ENCODE data around the gene IL16. TPM values are rescaled to one million over a fixed set of nuclear protein-coding genes. Genes with fewer than 3 reads are reported as not detected.
"Not testable (repeated sequence)": the region's sequence is repeated elsewhere in the genome, so short reads cannot be mapped to it uniquely, and the experiment has no call there.

Gene IL16
- 1 to 10 TPM; 4.8 to 5.9 (median 5.5) TPM for polyA plus RNA-seq (ENCODE audit: insufficient read length in 4 of 4)

DNA sequence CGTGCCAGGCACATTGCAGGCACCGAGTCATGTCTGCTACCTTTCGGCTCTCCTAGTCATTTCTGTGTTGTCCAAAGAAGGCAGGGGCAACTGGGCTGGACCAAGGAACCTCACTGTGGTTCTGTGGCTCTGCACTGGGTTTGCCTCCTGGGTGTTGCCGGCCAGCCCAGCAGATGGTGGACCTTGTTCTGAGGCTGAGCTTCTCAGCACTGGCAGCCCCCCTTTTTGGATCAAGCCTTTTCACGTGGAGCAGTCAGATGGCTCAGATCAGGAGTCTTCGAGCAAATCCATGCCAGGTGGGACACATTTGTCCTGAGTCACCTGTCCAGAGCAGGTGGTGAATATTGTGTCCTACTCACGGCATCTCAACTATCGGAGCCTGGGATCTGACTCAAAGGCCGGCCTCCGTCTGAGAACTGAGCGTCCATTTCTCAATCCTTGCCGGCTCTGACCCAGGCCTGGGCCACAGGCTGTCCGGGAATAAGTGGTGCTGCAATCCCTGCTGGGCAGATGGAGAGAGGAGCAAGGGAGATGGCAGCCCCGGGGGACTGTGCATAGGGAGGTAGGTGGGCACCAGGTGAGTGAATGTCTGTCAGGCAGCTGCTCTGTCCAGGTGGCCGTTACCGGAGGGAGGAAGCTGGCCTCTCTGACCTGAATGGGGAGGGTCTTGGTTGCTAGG, at the start of gene IL16:
Gene IL16, plus strand, starts transcription at position 304 of the 679 bp plus-strand sequence. CDS start 28,521 bp downstream, outside the sequence.
- no peak for DNase-seq (ENCODE audit: low read depth in 4 of 4, low spot score in 2 of 4)

DNA sequence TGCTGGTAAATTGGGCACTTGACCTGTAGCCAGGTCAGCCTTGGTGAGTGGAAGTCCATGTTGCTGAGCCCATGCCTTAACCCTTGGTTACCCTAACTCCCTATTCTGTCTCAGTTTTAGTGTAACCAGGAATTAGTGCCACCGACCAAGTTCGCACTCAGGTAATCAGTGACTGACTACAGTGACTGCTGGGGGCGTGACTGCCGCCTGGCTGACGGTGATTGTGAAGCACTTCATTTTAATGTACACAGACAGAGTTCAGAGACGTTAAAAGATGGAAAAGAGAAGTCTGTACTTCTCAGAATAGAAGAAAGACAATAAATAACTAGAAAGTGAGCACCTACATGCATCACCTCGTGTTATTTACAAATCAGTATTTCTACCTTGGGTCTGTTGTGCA, 45.3 kb upstream of the IL16 start:
- no peak for DNase-seq (ENCODE audit: low read depth in 4 of 4, low spot score in 2 of 4)

- no peak for DNase-seq (ENCODE audit: low read depth in 4 of 4, low spot score in 2 of 4)
These were observed 44.3 kb upstream of the IL16 start for GRCh38 chr15:81152339-81152738.

DNA sequence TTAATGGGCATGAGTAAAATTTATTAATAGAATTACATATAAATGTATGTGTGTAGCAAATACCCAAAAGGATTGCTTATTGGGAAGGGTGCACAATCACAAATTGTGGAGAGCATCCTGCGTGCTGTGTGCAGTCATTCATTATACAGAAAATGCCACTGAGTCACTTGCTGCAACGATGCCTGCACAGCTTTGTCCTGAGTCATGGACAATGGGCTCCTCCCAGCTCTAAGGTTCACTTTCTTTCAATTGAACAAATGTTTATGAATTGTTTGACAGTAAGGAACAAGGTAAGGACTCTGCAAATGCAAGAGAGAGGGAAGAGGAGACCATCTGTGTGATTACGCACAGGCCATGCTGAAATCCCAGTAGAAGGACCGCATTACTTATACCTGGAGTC, 43.9 kb upstream of the IL16 start:
- DNase-seq (ENCODE audit: low read depth in 4 of 4, low spot score in 2 of 4), result no peak

DNA sequence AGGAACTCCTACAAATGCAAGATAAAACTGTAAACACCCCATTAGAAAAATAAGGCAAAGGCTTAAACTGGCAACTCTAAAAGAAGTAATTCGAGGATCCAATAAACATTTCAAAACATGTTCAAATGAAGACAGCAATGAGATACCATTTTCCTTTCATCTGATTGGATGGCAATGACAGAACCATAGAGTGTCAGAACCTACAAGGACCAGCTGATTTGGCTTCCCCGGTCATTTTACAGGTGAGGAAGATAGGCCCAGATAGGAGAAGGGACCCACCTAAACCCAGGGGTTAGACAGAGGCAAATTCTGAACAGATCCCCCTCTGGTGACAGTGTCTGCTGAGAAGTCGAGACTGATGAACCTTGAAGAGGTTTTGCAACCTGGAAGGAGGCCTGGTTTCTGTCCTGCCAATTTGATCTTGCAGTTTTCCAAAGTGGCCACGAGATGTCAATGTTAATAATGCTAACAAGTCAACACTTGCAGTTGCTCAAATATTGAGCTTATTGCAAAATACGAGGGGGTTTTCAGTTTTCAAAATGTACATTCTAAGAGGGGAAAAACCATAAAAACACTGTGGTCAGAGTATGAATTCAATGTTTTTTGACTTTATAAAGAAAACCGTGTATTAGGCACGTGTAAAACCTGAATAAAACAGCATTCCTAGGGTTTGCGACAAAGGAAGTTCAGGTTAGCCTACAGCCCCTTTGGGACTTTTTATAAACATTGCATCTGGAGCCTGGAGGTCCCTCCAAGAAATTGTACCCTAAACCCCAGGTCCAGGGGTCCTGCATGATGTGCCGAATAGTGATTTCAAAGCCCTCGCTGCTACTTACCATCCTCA, 41.1 kb upstream of the IL16 start:
- DNase-seq (ENCODE audit: low read depth in 4 of 4, low spot score in 2 of 4), result no peak

GRCh38 chr15:81156324-81156723, 40.4 kb upstream of the IL16 start:
- no peak for DNase-seq (ENCODE audit: low read depth in 4 of 4, low spot score in 2 of 4)

DNA sequence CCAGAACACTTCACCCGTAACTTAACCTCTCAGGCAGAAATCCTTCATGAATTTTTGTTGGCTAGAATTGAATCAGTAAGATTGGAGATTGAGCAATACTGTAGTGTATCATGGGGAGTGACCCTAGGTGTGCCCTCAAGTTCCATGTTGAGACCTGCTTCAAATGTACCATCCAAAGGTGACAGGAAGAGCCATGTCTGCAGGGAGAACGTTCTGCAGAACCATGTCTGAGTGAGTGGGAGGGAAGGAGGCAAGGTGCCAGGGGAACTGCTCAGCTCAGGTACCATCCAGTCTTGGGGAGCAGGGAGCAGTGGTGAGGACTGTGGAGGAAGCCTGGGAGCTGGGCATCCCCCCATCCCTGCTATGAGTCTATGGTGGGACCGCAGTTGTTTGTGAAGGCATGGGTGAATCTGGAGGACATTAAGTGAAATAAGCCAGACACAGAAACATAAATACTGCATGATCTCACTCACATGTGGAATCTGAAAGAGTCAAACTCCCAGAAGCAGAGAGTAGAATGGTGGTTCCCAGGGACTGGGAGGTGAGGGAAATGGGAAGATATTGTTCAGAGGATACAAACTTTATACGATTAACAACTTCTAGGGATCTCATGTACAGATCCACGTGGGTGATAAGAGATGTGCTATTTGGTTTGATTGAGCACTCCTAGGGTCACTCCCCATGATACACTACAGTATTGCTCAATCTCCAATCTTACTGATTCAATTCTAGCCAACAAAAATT, 39.3 kb upstream of the IL16 start:
- DNase-seq (ENCODE audit: low read depth in 4 of 4, low spot score in 2 of 4), result no peak

GRCh38 chr15:81157939-81158223, 38.8 kb upstream of the IL16 start:
- DNase-seq (ENCODE audit: low read depth in 4 of 4, low spot score in 2 of 4), result no peak

- DNase-seq (ENCODE audit: low read depth in 4 of 4, low spot score in 2 of 4), result not testable (repeated sequence)
These were observed 38.1 kb upstream of the IL16 start for GRCh38 chr15:81158561-81158960.

GRCh38 chr15:81160312-81161159, 36.1 kb upstream of the IL16 start:
- DNase-seq (ENCODE audit: low read depth in 4 of 4, low spot score in 2 of 4), result peak in 2 of 4 donors; percentile 10 to 24

DNA sequence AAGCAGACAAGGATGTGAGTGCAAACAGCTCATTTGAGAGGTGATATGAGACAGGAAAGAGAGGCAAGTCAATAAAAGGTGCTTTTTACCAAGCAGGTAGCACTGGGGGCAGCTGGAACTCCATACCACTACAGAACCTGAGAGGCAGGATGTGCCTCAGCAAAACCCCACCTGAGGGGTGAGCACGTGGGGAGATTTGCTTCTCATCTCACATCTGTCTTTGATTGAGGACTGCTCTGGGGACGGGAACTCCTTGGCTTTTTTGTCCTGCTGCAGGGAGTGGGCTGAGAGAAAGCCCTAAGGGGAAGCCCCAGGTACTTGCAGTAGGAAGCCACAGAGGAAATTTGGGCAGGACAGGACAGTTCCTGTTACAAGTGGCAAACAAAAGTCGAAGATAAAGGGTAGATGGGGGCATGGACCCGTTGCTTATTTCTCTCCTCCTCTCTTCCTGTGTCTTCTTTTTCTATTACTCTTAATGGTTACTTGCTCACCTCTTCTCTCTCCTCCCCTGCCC, 35.5 kb upstream of the IL16 start:
- no peak for DNase-seq (ENCODE audit: low read depth in 4 of 4, low spot score in 2 of 4)

- DNase-seq (ENCODE audit: low read depth in 4 of 4, low spot score in 2 of 4), result no peak
These were observed 34.8 kb upstream of the IL16 start for GRCh38 chr15:81161851-81162250.

DNA sequence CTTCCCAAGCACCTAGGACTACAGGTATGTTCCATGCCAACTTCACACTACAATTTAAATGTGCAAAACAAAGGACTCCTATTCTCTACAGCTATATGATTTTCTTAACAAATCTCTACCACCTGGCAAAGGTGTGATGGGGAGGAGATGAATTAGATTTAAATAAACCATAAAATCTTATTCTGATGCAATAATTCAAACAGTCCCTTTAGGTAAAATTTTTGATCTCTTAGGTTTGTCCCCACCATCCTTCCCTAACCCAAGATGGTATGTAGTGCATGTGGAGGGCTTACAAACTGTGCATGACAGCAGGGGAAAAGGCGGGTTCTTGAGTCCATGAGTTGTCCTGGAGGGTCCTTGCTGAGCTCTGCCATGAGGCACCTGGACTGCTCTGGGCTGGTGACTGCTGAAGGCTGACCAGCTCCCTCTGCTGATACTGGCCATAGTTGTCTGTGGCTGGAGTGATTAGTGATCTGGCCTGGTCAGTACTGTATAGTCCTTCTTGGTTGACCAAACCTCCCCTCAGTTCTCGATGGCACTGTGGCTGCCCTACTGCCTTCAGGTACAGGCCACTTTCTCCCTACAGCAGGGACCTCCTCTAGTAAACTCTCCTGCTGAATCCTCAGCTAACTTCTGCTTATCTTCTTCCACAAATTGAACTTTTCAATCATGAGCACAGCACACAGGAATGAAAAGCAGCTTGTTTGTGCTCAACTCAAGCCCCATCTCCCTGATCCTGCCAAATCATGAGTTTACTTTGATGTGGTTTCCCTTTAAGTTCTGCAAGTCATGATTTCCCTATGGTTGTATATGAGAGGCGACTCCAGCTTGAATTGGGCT, 32.5 kb upstream of the IL16 start:
- no peak for DNase-seq (ENCODE audit: low read depth in 4 of 4, low spot score in 2 of 4)

GRCh38 chr15:81165535-81165934, 31.1 kb upstream of the IL16 start:
- no peak for DNase-seq (ENCODE audit: low read depth in 4 of 4, low spot score in 2 of 4)

GRCh38 chr15:81166636-81167305, 29.9 kb upstream of the IL16 start:
- no peak for DNase-seq (ENCODE audit: low read depth in 4 of 4, low spot score in 2 of 4)

DNA sequence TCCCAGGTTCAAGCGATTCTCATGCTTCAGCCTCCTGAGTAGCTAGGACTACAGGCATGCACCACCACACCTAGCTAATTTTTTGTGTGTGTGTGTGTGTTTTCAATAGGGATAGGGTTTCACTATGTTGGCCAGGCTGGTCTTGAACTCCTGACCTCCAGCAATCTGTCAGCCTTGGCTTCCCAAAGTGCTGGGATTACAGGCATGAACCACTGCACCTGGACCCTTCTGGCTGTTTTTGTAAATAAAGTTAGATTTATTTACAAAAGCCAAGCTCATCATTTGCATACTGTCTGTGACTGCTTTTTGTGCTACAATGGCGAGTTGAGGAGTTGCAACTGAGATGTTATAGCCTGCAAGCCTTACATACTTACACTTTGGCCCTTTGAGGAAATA, 28.6 kb upstream of the IL16 start:
- no peak for DNase-seq (ENCODE audit: low read depth in 4 of 4, low spot score in 2 of 4)

DNA sequence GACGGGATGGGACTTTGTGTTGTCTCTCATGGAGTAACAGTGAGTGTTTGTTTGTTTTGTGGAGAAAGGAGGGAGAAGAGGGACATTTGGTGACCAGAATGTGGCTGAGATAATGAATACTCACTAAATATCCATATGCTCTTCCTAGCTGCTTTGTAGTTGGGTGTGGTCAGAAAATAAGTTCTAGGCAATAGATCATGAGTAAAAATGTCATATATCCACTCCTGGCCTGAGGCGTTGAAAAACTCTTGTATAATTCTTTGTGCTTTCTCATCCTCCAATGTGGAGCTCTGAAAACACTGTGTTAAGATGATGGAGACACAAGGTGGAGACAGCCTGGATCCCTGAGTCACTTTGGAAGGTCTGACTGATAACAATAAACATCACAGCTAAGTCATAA, 28.0 kb upstream of the IL16 start:
- no peak for DNase-seq (ENCODE audit: low read depth in 4 of 4, low spot score in 2 of 4)

DNA sequence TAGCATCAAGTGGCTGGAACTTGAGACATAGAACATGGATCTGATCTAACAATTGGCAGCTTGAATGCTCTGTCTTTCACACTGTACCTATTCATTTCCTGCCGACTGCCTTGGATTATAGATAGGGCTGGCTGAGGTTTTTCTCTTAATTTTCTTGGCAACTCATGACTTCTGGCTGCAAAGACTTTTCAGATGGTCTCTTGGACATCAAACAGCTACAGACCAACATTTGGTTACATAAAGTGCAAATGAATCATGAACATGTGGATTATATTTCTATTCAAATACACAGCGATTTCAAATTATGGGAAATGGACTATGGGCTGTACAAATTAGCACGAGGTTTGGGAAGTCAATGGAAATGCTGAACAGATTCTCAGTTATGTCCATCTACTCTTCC, 26.2 kb upstream of the IL16 start:
- no peak for DNase-seq (ENCODE audit: low read depth in 4 of 4, low spot score in 2 of 4)

DNA sequence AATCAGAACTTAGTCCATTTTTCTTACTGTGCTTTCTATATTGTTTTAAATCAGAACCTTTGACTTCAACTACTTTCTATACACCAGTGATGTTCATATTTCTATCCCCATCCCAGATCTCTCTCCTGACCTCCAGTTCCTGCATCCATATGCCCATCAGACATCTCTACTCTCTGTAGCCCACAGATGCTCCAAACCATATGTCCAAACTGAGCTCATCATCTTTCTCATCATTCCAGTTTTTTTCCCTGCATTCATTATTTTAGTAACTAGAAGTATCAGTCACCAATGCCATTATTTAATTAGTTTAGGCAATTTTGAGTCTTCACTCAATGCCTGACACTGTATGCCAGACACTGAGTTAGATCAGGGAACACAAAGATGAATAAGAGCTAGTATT, 25.4 kb upstream of the IL16 start:
- DNase-seq (ENCODE audit: low read depth in 4 of 4, low spot score in 2 of 4), result no peak
